Measurements from ENCODE around the gene OR8B4.

DNA sequence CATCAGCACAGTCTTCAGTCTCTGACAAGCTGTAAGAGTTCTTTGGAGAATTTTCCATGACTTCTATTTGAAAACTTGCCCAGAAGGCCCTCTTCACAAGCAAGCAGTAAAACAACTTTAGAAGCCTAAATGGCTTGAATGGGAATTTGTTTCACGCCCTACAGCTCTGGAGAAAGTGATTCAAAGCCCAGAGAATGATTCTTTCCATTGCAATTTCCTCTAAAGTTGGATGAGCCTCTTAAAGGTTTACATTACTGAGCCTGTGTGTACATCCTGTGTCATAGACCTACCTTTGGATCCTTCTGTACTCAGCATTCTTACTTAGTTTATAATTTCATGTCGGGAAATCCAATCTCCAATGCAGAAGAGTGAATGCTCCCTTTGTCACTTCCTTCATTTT lies 19.1 kb downstream of the OR8B4 start:
- no peak for TF ChIP-seq POLR2A (IDR thresholded peaks at IDR 0.05)
- TF ChIP-seq, protein P1, sequence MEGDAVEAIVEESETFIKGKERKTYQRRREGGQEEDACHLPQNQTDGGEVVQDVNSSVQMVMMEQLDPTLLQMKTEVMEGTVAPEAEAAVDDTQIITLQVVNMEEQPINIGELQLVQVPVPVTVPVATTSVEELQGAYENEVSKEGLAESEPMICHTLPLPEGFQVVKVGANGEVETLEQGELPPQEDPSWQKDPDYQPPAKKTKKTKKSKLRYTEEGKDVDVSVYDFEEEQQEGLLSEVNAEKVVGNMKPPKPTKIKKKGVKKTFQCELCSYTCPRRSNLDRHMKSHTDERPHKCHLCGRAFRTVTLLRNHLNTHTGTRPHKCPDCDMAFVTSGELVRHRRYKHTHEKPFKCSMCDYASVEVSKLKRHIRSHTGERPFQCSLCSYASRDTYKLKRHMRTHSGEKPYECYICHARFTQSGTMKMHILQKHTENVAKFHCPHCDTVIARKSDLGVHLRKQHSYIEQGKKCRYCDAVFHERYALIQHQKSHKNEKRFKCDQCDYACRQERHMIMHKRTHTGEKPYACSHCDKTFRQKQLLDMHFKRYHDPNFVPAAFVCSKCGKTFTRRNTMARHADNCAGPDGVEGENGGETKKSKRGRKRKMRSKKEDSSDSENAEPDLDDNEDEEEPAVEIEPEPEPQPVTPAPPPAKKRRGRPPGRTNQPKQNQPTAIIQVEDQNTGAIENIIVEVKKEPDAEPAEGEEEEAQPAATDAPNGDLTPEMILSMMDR (IDR thresholded peaks at IDR 0.05), result no peak
